Activated B cell treated with CpG ODN at 0.5 μM for 24 hours (primary cell): ENCODE results near the gene BCKDHA. TPM values are rescaled to one million over a fixed set of nuclear protein-coding genes. Genes with fewer than 3 reads are reported as not detected.

Experiments
- ATAC-seq: fragments of 200-7000 bp; cut with Tn5 transposase; one replicate; pipeline ENCODE4 v1.10.0; 2021; ENCODE audit warnings: low read depth, mild to moderate bottlenecking, moderate library complexity
- CTCF ChIA-PET: fragments of 350-600 bp; sonication (Branson Sonifier 250); formaldehyde crosslinking; loops from one replicate; lab custom pipeline; 2021; ENCODE audit warnings: antibody characterized with exemption; lab: Charles Lee
- POLR2A ChIA-PET: fragments of 350-600 bp; sonication (Branson Sonifier 250); formaldehyde crosslinking; loops from one replicate; lab custom pipeline; 2021; ENCODE audit warnings: antibody characterized with exemption; lab: Charles Lee
- DNase-seq: peaks from one replicate; pipeline ENCODE4 v3.0.0; 2022
- H3K27ac Mint-ChIP-seq: one replicate; pipeline ENCODE4 v1.8.0; 2020; ENCODE audit warnings: mixed read lengths
- H3K27me3 Mint-ChIP-seq: one replicate; pipeline ENCODE4 v1.8.0; 2021; ENCODE audit warnings: mixed read lengths
- H3K36me3 Mint-ChIP-seq: one replicate; pipeline ENCODE4 v1.8.0; 2021; ENCODE audit warnings: low read depth, mixed read lengths
- H3K4me1 Mint-ChIP-seq: one replicate; pipeline ENCODE4 v1.8.0; 2021; ENCODE audit warnings: mixed read lengths
- H3K4me3 Mint-ChIP-seq: one replicate; pipeline ENCODE4 v1.8.0; 2020; ENCODE audit warnings: mild to moderate bottlenecking, mixed read lengths
- H3K9me3 Mint-ChIP-seq: one replicate; pipeline ENCODE4 v1.8.0; 2020; ENCODE audit warnings: mixed read lengths
- CTCF ChIP-seq: fragments of 200-600 bp; IDR thresholded peaks from one replicate; pipeline ENCODE4 v1.8.0; 2022; ENCODE audit warnings: antibody characterized with exemption, mild to moderate bottlenecking
- intact Hi-C: fragments of 100-400 bp; cut with micrococcal nuclease; formaldehyde crosslinking; loops from one replicate; pipeline ENCODE4 v1.15.1; 2024
- total RNA-seq: library from RNA; stranded (reverse); gene quantifications from 2 replicates; pipeline ENCODE4 v1.2.3, GENCODE V29; 2022

The BCKDHA gene
- total RNA-seq, 1 donor from 2014 or later = 22.2 TPM

GRCh38 chr19:41447732-41448332 lies 50.2 kb downstream of the BCKDHA start:
- Mint-ChIP-seq H3K9me3 (no peaks in the 10 kb centered on the region), H3K4me1 (peaks cover 10% of the 10 kb centered on the region), H3K27me3 (peaks cover 2% of the 10 kb centered on the region), H3K27ac (no peak overlapping the region), H3K36me3 (no peaks in the 10 kb centered on the region), H3K4me3 (no peak overlapping the region)
- no peak for ATAC-seq
- CTCF ChIA-PET = interaction anchor here (1.4 to 13.2 kb wide), 8 partner anchors 84 to 151 kb away, joined by 3 to 344 read pairs (median 17); no protein-coding TSS in a partner anchor
- TF ChIP-seq CTCF = no peak
- DNase-seq = no peak
- intact Hi-C loops = loop anchor here (2.0 to 5.0 kb wide), 2 partner anchors 15 to 246 kb away; no protein-coding TSS in a partner anchor
- POLR2A ChIA-PET = interaction anchor here (0.6 to 4.2 kb wide), 5 partner anchors 84 to 124 kb away, joined by 3 to 47 read pairs (median 5); no protein-coding TSS in a partner anchor

- peak; percentile 76 for DNase-seq
- Mint-ChIP-seq H3K27ac (peak overlapping the region; percentile 46), H3K36me3 (no peaks in the 10 kb centered on the region), H3K27me3 (peaks cover 2% of the 10 kb centered on the region), H3K4me3 (peak overlapping the region; percentile 80), H3K9me3 (no peaks in the 10 kb centered on the region), H3K4me1 (peaks cover 23% of the 10 kb centered on the region)
- peak; percentile 97 for ATAC-seq
- intact Hi-C loops = loop anchor here (1.0 to 5.0 kb wide), 8 partner anchors 14 to 247 kb away; no protein-coding TSS in a partner anchor
- TF ChIP-seq CTCF = peak; percentile 72
- CTCF ChIA-PET = interaction anchor here (0.9 to 13.2 kb wide), 25 partner anchors 9 to 187 kb away, joined by 3 to 344 read pairs (median 5); partner anchors contain the start of genes B9D2, CEACAM21 and DMAC2
- POLR2A ChIA-PET = interaction anchor here (0.5 to 4.2 kb wide), 16 partner anchors 9 to 139 kb away, joined by 3 to 47 read pairs (median 5); partner anchors contain the start of genes B9D2, CCDC97 and DMAC2
Observed at GRCh38 chr19:41449079-41449864, 51.7 kb downstream of the BCKDHA start.

GRCh38 chr19:41449865-41450178 lies 52.2 kb downstream of the BCKDHA start:
- H3K27ac Mint-ChIP-seq = no peak overlapping the region
- ATAC-seq = peak; percentile 6
- DNase-seq = no peak
- POLR2A ChIA-PET = interaction anchor here (0.8 to 4.2 kb wide), 8 partner anchors 10 to 120 kb away, joined by 3 to 47 read pairs (median 4); partner anchors contain the start of gene DMAC2
- no peak for TF ChIP-seq CTCF
- H3K9me3 Mint-ChIP-seq = no peaks in the 10 kb centered on the region
- CTCF ChIA-PET = interaction anchor here (0.9 to 13.2 kb wide), 15 partner anchors 10 to 147 kb away, joined by 3 to 344 read pairs (median 10); partner anchors contain the start of genes B9D2 and DMAC2
- H3K27me3 Mint-ChIP-seq = peaks cover 2% of the 10 kb centered on the region
- H3K36me3 Mint-ChIP-seq = no peaks in the 10 kb centered on the region
- peaks cover 25% of the 10 kb centered on the region for H3K4me1 Mint-ChIP-seq
- intact Hi-C loops = loop anchor here (1.0 to 5.0 kb wide), 8 partner anchors 13 to 248 kb away; no protein-coding TSS in a partner anchor
- H3K4me3 Mint-ChIP-seq = no peak overlapping the region

GRCh38 chr19:41452584-41453275 lies 55.1 kb downstream of the BCKDHA start:
- ChIA-PET POLR2A (interaction anchor here (0.6 kb wide), 1 partner anchor 79 kb away, joined by 3 read pairs; no protein-coding TSS in a partner anchor), CTCF (interaction anchor here (1.2 to 13.2 kb wide), 2 partner anchors 84 to 113 kb away, joined by 3 to 344 read pairs; no protein-coding TSS in a partner anchor)
- H3K4me3 Mint-ChIP-seq = no peak overlapping the region
- no peaks in the 10 kb centered on the region for H3K36me3 Mint-ChIP-seq
- no peak for ATAC-seq
- H3K4me1 Mint-ChIP-seq = peaks cover 36% of the 10 kb centered on the region
- TF ChIP-seq CTCF = no peak
- peak overlapping the region; percentile 4 for H3K27ac Mint-ChIP-seq
- DNase-seq = no peak
- intact Hi-C loops = no loop called here
- H3K9me3 Mint-ChIP-seq = no peaks in the 10 kb centered on the region
- H3K27me3 Mint-ChIP-seq = peaks cover 4% of the 10 kb centered on the region
